ENCODE data around the gene HSD3B7.

HSD3B7 gene

DNA sequence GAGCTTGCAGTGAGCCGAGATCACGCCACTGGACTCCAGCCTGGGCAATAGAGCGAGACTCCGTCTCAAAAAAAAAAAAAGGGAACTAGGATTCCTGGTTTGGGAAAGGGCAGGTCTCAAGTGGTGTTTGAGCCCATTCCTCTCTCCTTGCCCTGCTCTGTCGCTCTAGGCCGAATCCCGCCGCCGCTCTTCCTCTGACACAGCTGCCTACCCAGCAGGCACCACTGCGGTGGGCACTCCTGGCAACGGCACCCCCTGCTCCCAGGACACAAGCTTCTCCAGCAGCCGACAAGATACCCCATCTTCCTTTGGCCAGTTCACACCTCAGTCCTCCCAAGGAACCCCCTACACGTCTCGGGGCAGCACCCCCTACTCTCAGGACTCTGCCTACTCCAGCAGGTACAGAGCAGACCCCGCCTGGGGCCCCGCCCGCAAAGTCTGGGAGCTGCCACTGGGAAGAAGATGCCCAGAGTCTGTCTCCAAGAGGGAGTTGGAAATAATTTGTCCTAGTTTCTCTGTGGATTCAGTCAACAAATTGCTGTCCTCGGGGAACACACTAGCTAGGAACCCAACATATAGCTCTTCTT is 21.0 kb upstream of the HSD3B7 start (continued):
- TF ChIP-seq, protein P1, sequence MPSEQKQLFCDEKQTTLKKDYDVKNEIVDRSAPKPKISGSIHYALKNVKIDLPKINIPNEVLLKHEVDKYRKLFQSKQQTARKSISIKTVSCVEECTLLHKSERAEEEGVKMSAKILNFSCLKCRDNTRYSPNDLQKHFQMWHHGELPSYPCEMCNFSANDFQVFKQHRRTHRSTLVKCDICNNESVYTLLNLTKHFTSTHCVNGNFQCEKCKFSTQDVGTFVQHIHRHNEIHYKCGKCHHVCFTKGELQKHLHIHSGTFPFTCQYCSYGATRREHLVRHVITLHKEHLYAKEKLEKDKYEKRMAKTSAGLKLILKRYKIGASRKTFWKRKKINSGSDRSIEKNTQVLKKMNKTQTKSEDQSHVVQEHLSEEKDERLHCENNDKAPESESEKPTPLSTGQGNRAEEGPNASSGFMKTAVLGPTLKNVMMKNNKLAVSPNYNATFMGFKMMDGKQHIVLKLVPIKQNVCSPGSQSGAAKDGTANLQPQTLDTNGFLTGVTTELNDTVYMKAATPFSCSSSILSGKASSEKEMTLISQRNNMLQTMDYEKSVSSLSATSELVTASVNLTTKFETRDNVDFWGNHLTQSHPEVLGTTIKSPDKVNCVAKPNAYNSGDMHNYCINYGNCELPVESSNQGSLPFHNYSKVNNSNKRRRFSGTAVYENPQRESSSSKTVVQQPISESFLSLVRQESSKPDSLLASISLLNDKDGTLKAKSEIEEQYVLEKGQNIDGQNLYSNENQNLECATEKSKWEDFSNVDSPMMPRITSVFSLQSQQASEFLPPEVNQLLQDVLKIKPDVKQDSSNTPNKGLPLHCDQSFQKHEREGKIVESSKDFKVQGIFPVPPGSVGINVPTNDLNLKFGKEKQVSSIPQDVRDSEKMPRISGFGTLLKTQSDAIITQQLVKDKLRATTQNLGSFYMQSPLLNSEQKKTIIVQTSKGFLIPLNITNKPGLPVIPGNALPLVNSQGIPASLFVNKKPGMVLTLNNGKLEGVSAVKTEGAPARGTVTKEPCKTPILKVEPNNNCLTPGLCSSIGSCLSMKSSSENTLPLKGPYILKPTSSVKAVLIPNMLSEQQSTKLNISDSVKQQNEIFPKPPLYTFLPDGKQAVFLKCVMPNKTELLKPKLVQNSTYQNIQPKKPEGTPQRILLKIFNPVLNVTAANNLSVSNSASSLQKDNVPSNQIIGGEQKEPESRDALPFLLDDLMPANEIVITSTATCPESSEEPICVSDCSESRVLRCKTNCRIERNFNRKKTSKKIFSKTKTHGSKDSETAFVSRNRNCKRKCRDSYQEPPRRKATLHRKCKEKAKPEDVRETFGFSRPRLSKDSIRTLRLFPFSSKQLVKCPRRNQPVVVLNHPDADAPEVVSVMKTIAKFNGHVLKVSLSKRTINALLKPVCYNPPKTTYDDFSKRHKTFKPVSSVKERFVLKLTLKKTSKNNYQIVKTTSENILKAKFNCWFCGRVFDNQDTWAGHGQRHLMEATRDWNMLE (tag by site-specific recombination; conservative IDR thresholded peaks at IDR 0.05; ENCODE audit: low read depth): no peak
- TF ChIP-seq ZFP37 (tag by site-specific recombination; IDR thresholded peaks at IDR 0.05) (no peak), ZSCAN23 (tag by site-specific recombination; IDR thresholded peaks at IDR 0.05) (no peak), ZNF280C (tag by site-specific recombination; IDR thresholded peaks at IDR 0.05) (no peak), ZNF521 (tag by site-specific recombination; IDR thresholded peaks at IDR 0.05) (no peak), ZNF449 (tag by site-specific recombination; IDR thresholded peaks at IDR 0.05) (no peak), ZNF354C (tag by site-specific recombination; IDR thresholded peaks at IDR 0.05; ENCODE audit: borderline replicate concordance, low read depth) (no peak), ZSCAN30 (tag by site-specific recombination; IDR thresholded peaks at IDR 0.05) (no peak), SP2 (tag by site-specific recombination; IDR thresholded peaks at IDR 0.05) (no peak), CTCF (tag by site-specific recombination; IDR thresholded peaks at IDR 0.05) (no peak), ZNF600 (tag by site-specific recombination; IDR thresholded peaks at IDR 0.05) (no peak), ZNF664 (tag by site-specific recombination; IDR thresholded peaks at IDR 0.05) (no peak), ZNF473 (tag by site-specific recombination; IDR thresholded peaks at IDR 0.05) (no peak), ZNF623 (tag by site-specific recombination; IDR thresholded peaks at IDR 0.05) (no peak)

DNA sequence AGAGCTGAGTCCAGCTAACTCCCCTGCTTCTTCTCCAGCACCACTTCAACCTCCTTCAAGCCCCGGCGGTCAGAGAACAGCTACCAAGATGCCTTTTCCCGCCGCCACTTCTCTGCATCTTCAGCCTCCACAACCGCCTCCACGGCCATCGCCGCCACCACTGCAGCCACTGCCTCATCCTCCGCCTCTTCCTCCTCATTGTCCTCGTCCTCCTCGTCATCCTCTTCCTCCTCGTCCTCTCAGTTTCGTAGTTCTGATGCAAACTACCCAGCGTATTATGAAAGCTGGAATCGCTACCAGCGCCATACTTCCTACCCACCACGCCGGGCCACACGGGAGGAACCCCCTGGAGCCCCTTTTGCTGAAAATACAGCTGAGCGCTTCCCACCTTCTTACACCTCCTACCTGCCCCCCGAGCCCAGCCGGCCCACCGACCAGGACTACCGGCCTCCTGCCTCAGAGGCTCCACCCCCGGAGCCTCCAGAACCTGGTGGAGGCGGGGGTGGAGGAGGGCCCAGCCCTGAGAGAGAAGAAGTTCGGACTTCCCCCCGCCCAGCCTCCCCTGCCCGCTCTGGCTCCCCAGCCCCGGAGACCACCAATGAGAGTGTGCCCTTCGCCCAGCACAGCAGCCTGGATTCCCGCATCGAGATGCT is 20.3 kb upstream of the HSD3B7 start:
- Histone ChIP-seq H3K9me3 (ENCODE audit: control insufficient read depth, insufficient read depth, low read depth, low read length) (no peaks in the 10 kb centered on the region), H3K27ac (ENCODE audit: extremely low read depth, low read depth, low read length) (no peak overlapping the region), H3K4me3 (ENCODE audit: low read depth, low read length) (no peak overlapping the region), H3K4me1 (ENCODE audit: control insufficient read depth, insufficient read depth, low read length) (no peaks in the 10 kb centered on the region), H3K36me3 (ENCODE audit: control insufficient read depth in 2 of 2, insufficient read depth in 1 of 2, low read length in 2 of 2) (peaks cover 65 to 94% of the 10 kb centered on the region in 2 experiments)
- ChIA-PET POLR2A (interaction anchor here (0.5 to 1.9 kb wide), 4 partner anchors 11 to 165 kb away, joined by 3 to 5 read pairs (median 4); no protein-coding TSS in a partner anchor), CTCF (interaction anchor here (1.1 to 1.4 kb wide), 2 partner anchors 11 to 30 kb away, joined by 3 to 10 read pairs; no protein-coding TSS in a partner anchor)
- peak; percentile 65 for TF ChIP-seq ZFHX2 (tag by site-specific recombination; conservative IDR thresholded peaks at IDR 0.05)
- no peak for TF ChIP-seq ZNF488 (tag by site-specific recombination; IDR thresholded peaks at IDR 0.05)
- TF ChIP-seq KLF7 (tag by site-specific recombination; IDR thresholded peaks at IDR 0.05; ENCODE audit: borderline replicate concordance): no peak
- no peak for TF ChIP-seq GLI4 (tag by site-specific recombination; IDR thresholded peaks at IDR 0.05)
- TF ChIP-seq ZNF629 (tag by site-specific recombination; IDR thresholded peaks at IDR 0.05): no peak
- TF ChIP-seq ZNF645 (tag by site-specific recombination; IDR thresholded peaks at IDR 0.05): no peak
- TF ChIP-seq ZNF596 (tag by site-specific recombination; IDR thresholded peaks at IDR 0.05): no peak
- no peak for TF ChIP-seq ZNF621 (tag by site-specific recombination; IDR thresholded peaks at IDR 0.05)
